HepG2 (cell line): Measurements from ENCODE around the gene STK32A. TPM values are rescaled to one million over a fixed set of nuclear protein-coding genes. Genes with fewer than 3 reads are reported as not detected.

ENCODE experiments used
- ATAC-seq: fragments of 200-7000 bp; cut with Tn5 transposase; 3 replicates; pipeline ENCODE4 v1.9.1; 2020; ENCODE audit warnings: mild to moderate bottlenecking, moderate library complexity
- BruUV-seq: library from RNA; stranded (reverse); fragments of 400-500 nt; replicated peaks from 2 replicates; lab custom pipeline; 2021; lab: Mats Ljungman, UMichigan
- CTCF ChIA-PET: fragments of 300-600 bp; formaldehyde crosslinking; extraction: SDS; loops from one replicate; lab custom pipeline; 2021; ENCODE audit warnings: low total read pairs, inconsistent platforms, low intra/inter-chr PET ratio; lab: Yijun Ruan, JAX
- POLR2A ChIA-PET: fragments of 350-600 bp; sonication (Branson Sonifier 250); formaldehyde crosslinking; loops from one replicate; lab custom pipeline; 2020; ENCODE audit warnings: antibody characterized with exemption, inconsistent platforms; lab: Yijun Ruan, JAX
- DNase-seq: peaks from one replicate; pipeline ENCODE4 v3.0.0-alpha.2; 2015; ENCODE audit warnings: low spot score
- FAIRE-seq: peaks from 3 replicates; lab custom pipeline; 2011; peaks lifted over from hg19 to GRCh38; lab: Jason Lieb, UNC
- H2AFZ ChIP-seq: one replicate; pipeline ENCODE4 v1.6.1; 2011; ENCODE audit warnings: low read length, inconsistent platforms
- H3K27ac ChIP-seq: fragments of 300-600 bp; 3 replicates; pipeline ENCODE4 v1.8.0; 2011; ENCODE audit warnings: mixed run types, mild to moderate bottlenecking, mixed read lengths, low read length, inconsistent platforms; ENCODE audit not compliant: insufficient read depth; ENCODE audit errors: extremely low read length
- H3K27me3 ChIP-seq, 2 experiments: fragments of 200-600 bp in 1 of 2; 2 replicates in 1 of 2; 3 replicates in 1 of 2; pipeline versions ENCODE4 v1.6.0 to v1.8.0; 2011; ENCODE audit warnings: low read length in 2 of 2, mild to moderate bottlenecking in 2 of 2, moderate library complexity in 2 of 2, inconsistent platforms in 1 of 2; ENCODE audit not compliant: insufficient read depth in 2 of 2, control insufficient read depth in 1 of 2
- H3K36me3 ChIP-seq, 2 experiments: fragments of 200-600 bp in 1 of 2; replicated peaks in 1 of 2; 2 replicates in 1 of 2; 3 replicates in 1 of 2; pipeline versions ENCODE4 v1.5.1 to v1.8.0; 2011; ENCODE audit warnings: low read length in 2 of 2, inconsistent platforms in 1 of 2; ENCODE audit not compliant: insufficient read depth in 2 of 2, control insufficient read depth in 1 of 2
- H3K4me1 ChIP-seq: 2 replicates; pipeline ENCODE4 v1.5.1; 2012; ENCODE audit warnings: low read length, inconsistent platforms; ENCODE audit not compliant: insufficient read depth
- H3K4me2 ChIP-seq: 2 replicates; pipeline ENCODE4 v1.6.0; 2011; ENCODE audit warnings: low read depth, low read length, inconsistent platforms
- H3K4me3 ChIP-seq, 3 experiments: fragments of 200-600 bp in 1 of 3; sonication (generic), shearing (Covaris generic) in 1 of 3; replicated peaks in 1 of 3; 2 replicates each; pipeline ENCODE4 v1.5.1; 2011 to 2016; ENCODE audit warnings: low read length in 3 of 3, inconsistent platforms in 2 of 3, low read depth in 2 of 3, mild to moderate bottlenecking in 2 of 3, control low read depth in 1 of 3, mixed read lengths in 1 of 3; ENCODE audit not compliant: insufficient read depth in 1 of 3
- H3K79me2 ChIP-seq: one replicate; pipeline ENCODE4 v1.6.1; 2011; ENCODE audit warnings: low read length, inconsistent platforms; ENCODE audit not compliant: insufficient read depth
- H3K9ac ChIP-seq: 2 replicates; pipeline ENCODE4 v1.6.0; 2011; ENCODE audit warnings: mild to moderate bottlenecking, low read depth, low read length, inconsistent platforms; ENCODE audit not compliant: insufficient read depth
- H3K9me3 ChIP-seq: 2 replicates; pipeline ENCODE4 v1.5.1; 2012; ENCODE audit warnings: mild to moderate bottlenecking, low read length
- H4K20me1 ChIP-seq: 2 replicates; pipeline ENCODE4 v1.6.0; 2011; ENCODE audit warnings: inconsistent platforms, mild to moderate bottlenecking, low read length, moderate library complexity; ENCODE audit not compliant: insufficient read depth
- ATF7 ChIP-seq, 2 experiments: fragments of 450-650 bp in 1 of 2; sonication (generic) in 1 of 2; formaldehyde crosslinking in 1 of 2; IDR thresholded peaks; 2 replicates each; pipeline versions ENCODE4 v1.4.0 to v1.6.1; 2016 to 2020; ENCODE audit warnings: antibody characterized with exemption in 1 of 2, mild to moderate bottlenecking in 1 of 2, missing genetic modification reagents in 1 of 2
- HCFC1 ChIP-seq: fragments of 150-350 bp; IDR thresholded peaks from 2 replicates; pipeline ENCODE4 v1.6.1; 2014; ENCODE audit warnings: low read depth, low read length
- HDAC1 ChIP-seq: sonication (generic); formaldehyde crosslinking; IDR thresholded peaks from 2 replicates; pipeline ENCODE4 v1.5.1; 2020; ENCODE audit warnings: mild to moderate bottlenecking, missing genetic modification reagents
- HIVEP1 ChIP-seq: sonication (generic); formaldehyde crosslinking; IDR thresholded peaks from 2 replicates; pipeline ENCODE4 v1.4.0; 2020; ENCODE audit warnings: mild to moderate bottlenecking, missing genetic modification reagents
- JDP2 ChIP-seq: sonication (generic); formaldehyde crosslinking; IDR thresholded peaks from 2 replicates; pipeline ENCODE4 v1.8.1; 2022; ENCODE audit warnings: missing genetic modification reagents, borderline replicate concordance
- MLLT10 ChIP-seq: sonication (generic); formaldehyde crosslinking; IDR thresholded peaks from 2 replicates; pipeline ENCODE4 v1.4.0; 2020; ENCODE audit warnings: missing genetic modification reagents
- MTA1 ChIP-seq: sonication (generic); formaldehyde crosslinking; IDR thresholded peaks from 2 replicates; pipeline ENCODE4 v1.4.0; 2020; ENCODE audit warnings: missing genetic modification reagents, mild to moderate bottlenecking, borderline replicate concordance
- NONO ChIP-seq, 2 experiments: fragments of 450-650 bp in 1 of 2; sonication (generic) in 1 of 2; formaldehyde crosslinking in 1 of 2; IDR thresholded peaks in 1 of 2; conservative IDR thresholded peaks in 1 of 2; 2 replicates each; pipeline versions ENCODE4 v1.6.1 to v1.8.0; 2017 to 2022; ENCODE audit warnings: mild to moderate bottlenecking in 1 of 2, missing genetic modification reagents in 1 of 2, moderate library complexity in 1 of 2
- PHB2 ChIP-seq: fragments of 450-650 bp; IDR thresholded peaks from 2 replicates; pipeline ENCODE4 v1.6.1; 2018; ENCODE audit not compliant: partially characterized antibody
- RBM22 ChIP-seq: fragments of 200-400 bp; formaldehyde crosslinking; optimal IDR thresholded peaks from 2 replicates; pipeline ENCODE3; 2017; ENCODE audit warnings: mild to moderate bottlenecking, low read length, moderate library complexity
- SNAI1 ChIP-seq: sonication (generic); formaldehyde crosslinking; IDR thresholded peaks from 2 replicates; pipeline ENCODE4 v1.5.0; 2020; ENCODE audit warnings: mild to moderate bottlenecking, missing genetic modification reagents, borderline replicate concordance
- SOX6 ChIP-seq, 2 experiments: fragments of 450-650 bp in 1 of 2; sonication (generic) in 1 of 2; formaldehyde crosslinking in 1 of 2; IDR thresholded peaks; 2 replicates each; pipeline versions ENCODE4 v1.4.0 to v1.6.1; 2017 to 2020; ENCODE audit warnings: antibody characterized with exemption in 1 of 2, mild to moderate bottlenecking in 1 of 2, missing genetic modification reagents in 1 of 2
- SP4 ChIP-seq: sonication (generic); formaldehyde crosslinking; IDR thresholded peaks from 2 replicates; pipeline ENCODE4 v1.8.1; 2023; ENCODE audit warnings: mild to moderate bottlenecking, missing genetic modification reagents
- ZBTB7B ChIP-seq: sonication (generic); formaldehyde crosslinking; IDR thresholded peaks from 2 replicates; pipeline ENCODE4 v1.4.0; 2020; ENCODE audit warnings: missing genetic modification reagents
- ZNF24 ChIP-seq: fragments of 450-650 bp; IDR thresholded peaks from 2 replicates; pipeline ENCODE4 v1.6.1; 2017; ENCODE audit warnings: antibody characterized with exemption, mild to moderate bottlenecking
- ZNF510 ChIP-seq: sonication (generic); formaldehyde crosslinking; IDR thresholded peaks from 2 replicates; pipeline ENCODE4 v1.4.0; 2020; ENCODE audit warnings: low read depth, mild to moderate bottlenecking, missing genetic modification reagents
- ZNF558 ChIP-seq: sonication (generic); formaldehyde crosslinking; IDR thresholded peaks from 2 replicates; pipeline ENCODE4 v1.9.0; 2022; ENCODE audit warnings: mild to moderate bottlenecking, missing genetic modification reagents, borderline replicate concordance
- ZNF652 ChIP-seq: IDR thresholded peaks from 2 replicates; pipeline ENCODE4 v1.6.1; 2016; ENCODE audit warnings: low read depth, borderline replicate concordance
- WGBS: methylation state at CpG from one replicate; pipeline ENCODE4 v1.1.6; 2017; ENCODE audit warnings: low lambda C conversion rate; 5-methylcytosine and 5-hydroxymethylcytosine counted together
- in situ Hi-C: cut with HindIII; loops from 2 replicates; pipeline ENCODE4 v1.10.0; 2017; ENCODE audit warnings: low pct_unique_long_range_greater_than_20kb; ENCODE audit not compliant: extremely low pct_ligation_motif_present
- intact Hi-C: fragments of 100-400 bp; cut with micrococcal nuclease; formaldehyde crosslinking; loops from one replicate; pipeline ENCODE4 v1.10.0; 2022; ENCODE audit not compliant: unreplicated experiment
- polyA plus RNA-seq, 8 experiments: library from polyadenylated mRNA; depleted of rRNA in 3 of 8; stranded (reverse) in 7 of 8; unstranded in 1 of 8; fragments of >200 nt; fragmentation: Illumina TruSeq in 4 of 8; extraction: Trizol in 4 of 8; gene quantifications; 2 replicates each; pipeline versions ENCODE4 v1.2.1 to v1.2.3, GENCODE V29; 2011 to 2016; ENCODE audit warnings: low read depth in 4 of 8, missing spikeins in 1 of 8, mixed read lengths in 1 of 8; ENCODE audit not compliant: insufficient read depth in 1 of 8
- total RNA-seq, 5 experiments: library from RNA; depleted of rRNA; stranded (reverse); fragments of >200 nt; fragmentation: Illumina TruSeq; extraction: Trizol; gene quantifications; 2 replicates each; pipeline ENCODE4 v1.2.3, GENCODE V29; 2016; ENCODE audit warnings: low read depth in 1 of 5
- TF ChIP-seq, protein P1 (sequence below), 2 experiments: fragments of 450-650 bp in 1 of 2; sonication (generic) in 1 of 2; formaldehyde crosslinking; IDR thresholded peaks; 2 replicates each; pipeline versions ENCODE4 v1.5.0 to v1.8.0; 2020 to 2022; ENCODE audit warnings: mild to moderate bottlenecking in 1 of 2, missing genetic modification reagents in 1 of 2
- TF ChIP-seq, protein P2 (sequence below): sonication (generic); formaldehyde crosslinking; IDR thresholded peaks from 2 replicates; pipeline ENCODE4 v1.4.0; 2020; ENCODE audit warnings: missing genetic modification reagents, borderline replicate concordance

The STK32A gene
- total and polyA plus RNA-seq, 2 of the 13 experiments (the other 11 are each of a cell fraction or from before 2014, with no cell fraction given): not detected

DNA sequence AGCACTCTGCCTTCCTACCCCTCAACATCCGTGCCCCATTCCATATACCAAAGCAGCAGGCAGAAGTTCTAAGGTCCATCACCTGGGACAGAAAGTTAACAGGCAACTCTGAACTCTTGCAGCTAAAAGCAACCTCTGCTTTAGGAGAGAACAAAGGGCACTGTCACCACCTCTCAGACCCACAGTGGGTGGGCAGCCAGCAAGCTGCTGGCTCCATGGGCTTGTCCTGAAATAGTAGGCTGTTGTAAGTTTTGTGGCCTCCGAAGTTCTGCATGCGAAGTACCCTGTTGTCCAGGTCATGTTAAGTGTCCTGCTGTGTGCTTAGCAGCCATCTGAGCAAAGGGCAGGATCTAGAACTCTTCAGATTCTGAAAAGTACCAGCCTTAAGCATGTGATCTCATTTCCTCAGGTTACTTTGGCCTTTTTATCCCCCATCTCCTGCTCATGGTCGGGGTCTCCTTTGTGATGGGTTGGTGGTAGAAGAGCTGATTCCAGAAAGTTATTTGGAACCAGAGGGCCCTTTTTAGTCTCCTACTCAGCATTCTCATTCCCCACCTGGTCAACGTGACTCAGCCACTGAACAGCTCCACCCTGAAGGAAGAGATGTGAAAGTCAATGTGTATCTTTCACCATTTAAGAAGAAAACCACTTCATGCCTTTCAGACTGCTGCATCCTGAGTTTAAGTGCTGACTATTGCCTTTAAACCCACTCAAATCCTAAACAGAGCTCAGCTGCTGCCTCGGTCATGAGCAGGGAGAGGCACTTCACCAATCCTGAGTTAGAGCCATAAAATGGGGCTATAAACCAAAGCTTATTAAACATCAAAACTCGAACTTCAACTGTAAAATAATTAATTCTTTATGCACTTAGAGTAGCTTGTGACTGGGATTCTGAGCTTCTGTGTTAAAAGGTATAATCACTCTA is 153.6 kb downstream of the STK32A start:
- DNase-seq (no peak), ATAC-seq (no peak), FAIRE-seq (no peak)
- no peak overlapping the region for H3K4me2 ChIP-seq
- CTCF ChIA-PET: no interaction called here
- no peaks in the 10 kb centered on the region for H3K4me1 ChIP-seq
- no peaks in the 10 kb centered on the region for H3K36me3 ChIP-seq
- no peak overlapping the region for H3K27ac ChIP-seq
- H3K4me3 ChIP-seq: no peak overlapping the region
- no peaks in the 10 kb centered on the region; a peak in 1 of 5 replicates for H3K27me3 ChIP-seq
- BruUV-seq: no TSS peak
- POLR2A ChIA-PET: no interaction called here
- H4K20me1 ChIP-seq: no peaks in the 10 kb centered on the region
- 9% methylated on average over 7 of the region's 7 CpGs for WGBS
- intact Hi-C loops (no loop called here), in situ Hi-C loops (no loop called here)
- H3K9me3 ChIP-seq: no peaks in the 10 kb centered on the region
- TF ChIP-seq SOX6 (IDR thresholded peaks at IDR 0.05) (no peak), SOX6 (CRISPR knock-in tag; IDR thresholded peaks at IDR 0.05) (no peak), HCFC1 (no peak), MTA1 (CRISPR knock-in tag) (no peak), PHB2 (no peak), SP4 (CRISPR knock-in tag) (no peak), ATF7 (IDR thresholded peaks at IDR 0.05) (no peak), ATF7 (CRISPR knock-in tag; IDR thresholded peaks at IDR 0.05) (no peak), MLLT10 (CRISPR knock-in tag) (no peak), ZNF652 (CRISPR knock-in tag) (no peak), HDAC1 (CRISPR knock-in tag) (no peak), JDP2 (no peak), RBM22 (no peak), SNAI1 (CRISPR knock-in tag) (no peak), ZNF24 (no peak), HIVEP1 (CRISPR knock-in tag) (no peak), ZNF558 (CRISPR knock-in tag) (no peak), ZNF510 (no peak), ZBTB7B (CRISPR knock-in tag) (no peak), NONO (IDR thresholded peaks at IDR 0.05) (no peak), NONO (CRISPR knock-in tag; conservative IDR thresholded peaks at IDR 0.05) (no peak)
- TF ChIP-seq, protein P1, sequence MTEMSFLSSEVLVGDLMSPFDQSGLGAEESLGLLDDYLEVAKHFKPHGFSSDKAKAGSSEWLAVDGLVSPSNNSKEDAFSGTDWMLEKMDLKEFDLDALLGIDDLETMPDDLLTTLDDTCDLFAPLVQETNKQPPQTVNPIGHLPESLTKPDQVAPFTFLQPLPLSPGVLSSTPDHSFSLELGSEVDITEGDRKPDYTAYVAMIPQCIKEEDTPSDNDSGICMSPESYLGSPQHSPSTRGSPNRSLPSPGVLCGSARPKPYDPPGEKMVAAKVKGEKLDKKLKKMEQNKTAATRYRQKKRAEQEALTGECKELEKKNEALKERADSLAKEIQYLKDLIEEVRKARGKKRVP (CRISPR knock-in tag; IDR thresholded peaks at IDR 0.05): no peak
- TF ChIP-seq, protein P2, sequence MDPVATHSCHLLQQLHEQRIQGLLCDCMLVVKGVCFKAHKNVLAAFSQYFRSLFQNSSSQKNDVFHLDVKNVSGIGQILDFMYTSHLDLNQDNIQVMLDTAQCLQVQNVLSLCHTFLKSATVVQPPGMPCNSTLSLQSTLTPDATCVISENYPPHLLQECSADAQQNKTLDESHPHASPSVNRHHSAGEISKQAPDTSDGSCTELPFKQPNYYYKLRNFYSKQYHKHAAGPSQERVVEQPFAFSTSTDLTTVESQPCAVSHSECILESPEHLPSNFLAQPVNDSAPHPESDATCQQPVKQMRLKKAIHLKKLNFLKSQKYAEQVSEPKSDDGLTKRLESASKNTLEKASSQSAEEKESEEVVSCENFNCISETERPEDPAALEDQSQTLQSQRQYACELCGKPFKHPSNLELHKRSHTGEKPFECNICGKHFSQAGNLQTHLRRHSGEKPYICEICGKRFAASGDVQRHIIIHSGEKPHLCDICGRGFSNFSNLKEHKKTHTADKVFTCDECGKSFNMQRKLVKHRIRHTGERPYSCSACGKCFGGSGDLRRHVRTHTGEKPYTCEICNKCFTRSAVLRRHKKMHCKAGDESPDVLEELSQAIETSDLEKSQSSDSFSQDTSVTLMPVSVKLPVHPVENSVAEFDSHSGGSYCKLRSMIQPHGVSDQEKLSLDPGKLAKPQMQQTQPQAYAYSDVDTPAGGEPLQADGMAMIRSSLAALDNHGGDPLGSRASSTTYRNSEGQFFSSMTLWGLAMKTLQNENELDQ (CRISPR knock-in tag): no peak
- H2AFZ ChIP-seq: no peak overlapping the region
- H3K9ac ChIP-seq: no peak overlapping the region
- H3K79me2 ChIP-seq: no peaks in the 10 kb centered on the region
